ENCODE measurements around the gene PTTG1IP.
"Not testable (repeated sequence)": the region's sequence is repeated elsewhere in the genome, so short reads cannot be mapped to it uniquely, and the experiment has no call there.

PTTG1IP gene

GRCh38 chr21:44836666-44837471 lies 36.6 kb downstream of the PTTG1IP start:
- no peak overlapping the region for H3K9ac ChIP-seq (ENCODE audit: low read length in 2 of 2)
- no peak overlapping the region for H3K27ac ChIP-seq (ENCODE audit: low read length)
- H3K36me3 ChIP-seq (ENCODE audit: control insufficient read depth in 2 of 2, insufficient read depth in 2 of 2, low read length in 2 of 2), result no peaks in the 10 kb centered on the region
- peaks cover 0 to 8% of the 10 kb centered on the region in 2 donors for H3K27me3 ChIP-seq (ENCODE audit: control insufficient read depth in 1 of 2, insufficient read depth in 2 of 2, low read length in 2 of 2)
- peaks cover 3% of the 10 kb centered on the region for H3K4me1 ChIP-seq (ENCODE audit: control insufficient read depth, insufficient read depth, low read length)
- H3K9me3 ChIP-seq (ENCODE audit: control insufficient read depth in 2 of 2, low read length in 2 of 2), result no peaks in the 10 kb centered on the region
- no peak overlapping the region for H3K4me3 ChIP-seq (ENCODE audit: low read length in 2 of 2)

DNA sequence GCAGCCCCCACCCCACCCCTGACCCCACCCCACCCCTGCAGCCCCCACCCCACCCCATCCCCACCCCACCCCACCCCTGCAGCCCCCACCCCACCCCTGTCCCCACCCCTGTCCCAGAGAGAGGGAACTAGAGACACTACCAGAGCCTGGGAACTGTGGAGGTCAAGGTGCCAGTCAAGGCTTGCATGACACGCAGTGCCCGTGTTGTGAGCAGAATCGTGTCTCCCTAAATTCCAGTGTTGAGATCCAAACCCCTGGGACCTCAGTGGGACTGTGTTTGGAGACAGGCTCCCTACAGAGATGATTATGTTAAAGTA lies 37.2 kb downstream of the PTTG1IP start:
- no peak overlapping the region for H3K9ac ChIP-seq (ENCODE audit: low read length in 2 of 2)

GRCh38 chr21:44835647-44835973 lies 37.9 kb downstream of the PTTG1IP start:
- no peaks in the 10 kb centered on the region for H3K9me3 ChIP-seq (ENCODE audit: control insufficient read depth in 2 of 2, low read length in 2 of 2)
- no peak overlapping the region for H3K27ac ChIP-seq (ENCODE audit: low read length)
- no peak overlapping the region for H3K4me3 ChIP-seq (ENCODE audit: low read length in 2 of 2)

More for the DNA sequence above, 37.2 kb downstream of the PTTG1IP start:
- Histone ChIP-seq H3K4me1 (ENCODE audit: control insufficient read depth, insufficient read depth, low read length) (peaks cover 3% of the 10 kb centered on the region), H3K36me3 (ENCODE audit: control insufficient read depth in 2 of 2, insufficient read depth in 2 of 2, low read length in 2 of 2) (no peaks in the 10 kb centered on the region), H3K9me3 (ENCODE audit: control insufficient read depth in 2 of 2, low read length in 2 of 2) (no peaks in the 10 kb centered on the region), H3K27me3 (ENCODE audit: control insufficient read depth in 1 of 2, insufficient read depth in 2 of 2, low read length in 2 of 2) (peaks cover 0 to 6% of the 10 kb centered on the region in 2 donors), H3K4me3 (ENCODE audit: low read length in 2 of 2) (no peak overlapping the region), H3K27ac (ENCODE audit: low read length) (no peak overlapping the region)

DNA sequence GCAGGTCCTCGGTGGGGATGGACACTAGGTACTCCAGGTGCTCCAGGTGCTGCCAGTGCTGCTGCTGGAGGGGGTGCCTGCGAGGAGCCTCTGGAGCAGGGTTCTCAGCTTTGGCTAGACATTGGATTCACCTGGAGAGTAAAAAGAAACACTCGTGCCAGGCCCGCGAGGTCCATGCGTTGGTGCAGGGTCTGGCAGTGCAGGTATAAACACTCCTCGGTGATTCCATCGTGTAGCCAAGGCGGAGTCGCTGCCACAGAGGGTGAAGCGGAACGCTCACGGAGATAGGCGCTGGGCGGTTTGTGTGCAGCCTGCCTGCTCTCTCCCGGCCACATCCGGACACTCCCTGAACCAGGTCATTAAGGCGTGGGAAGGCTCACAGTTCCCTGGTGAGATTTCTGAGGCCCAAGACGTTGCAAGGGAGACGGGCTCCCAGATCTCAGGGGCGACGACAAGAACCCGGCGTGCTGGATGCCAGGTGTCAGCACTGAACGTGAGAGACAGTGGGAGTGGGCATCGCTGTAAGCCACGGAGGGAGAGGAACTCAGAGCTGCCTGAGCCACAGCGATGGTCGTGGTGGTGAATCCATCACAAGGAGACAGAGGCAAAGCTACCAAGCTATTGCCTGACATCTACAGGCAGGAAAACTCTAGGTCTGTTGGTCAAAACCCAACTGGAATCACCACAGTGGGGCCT lies 38.4 kb downstream of the PTTG1IP start:
- Histone ChIP-seq H3K36me3 (ENCODE audit: control insufficient read depth in 2 of 2, insufficient read depth in 2 of 2, low read length in 2 of 2) (no peaks in the 10 kb centered on the region), H3K27ac (ENCODE audit: low read length) (no peak overlapping the region), H3K9ac (ENCODE audit: low read length in 2 of 2) (no peak overlapping the region), H3K4me1 (ENCODE audit: control insufficient read depth, insufficient read depth, low read length) (peaks cover 3% of the 10 kb centered on the region), H3K9me3 (ENCODE audit: control insufficient read depth in 2 of 2, low read length in 2 of 2) (no peaks in the 10 kb centered on the region), H3K27me3 (ENCODE audit: control insufficient read depth in 1 of 2, insufficient read depth in 2 of 2, low read length in 2 of 2) (peaks cover 0 to 3% of the 10 kb centered on the region in 2 donors), H3K4me3 (ENCODE audit: low read length in 2 of 2) (no peak overlapping the region)

More at GRCh38 chr21:44835647-44835973, 37.9 kb downstream of the PTTG1IP start:
- H3K27me3 ChIP-seq (ENCODE audit: control insufficient read depth in 1 of 2, insufficient read depth in 2 of 2, low read length in 2 of 2), result peaks cover 0 to 3% of the 10 kb centered on the region in 2 donors
- H3K9ac ChIP-seq (ENCODE audit: low read length in 2 of 2), result no peak overlapping the region
- peaks cover 3% of the 10 kb centered on the region for H3K4me1 ChIP-seq (ENCODE audit: control insufficient read depth, insufficient read depth, low read length)
- H3K36me3 ChIP-seq (ENCODE audit: control insufficient read depth in 2 of 2, insufficient read depth in 2 of 2, low read length in 2 of 2), result no peaks in the 10 kb centered on the region

- H3K9me3 ChIP-seq (ENCODE audit: control insufficient read depth in 2 of 2, low read length in 2 of 2), result no peaks in the 10 kb centered on the region
- peaks cover 0 to 3% of the 10 kb centered on the region in 2 donors for H3K27me3 ChIP-seq (ENCODE audit: control insufficient read depth in 1 of 2, insufficient read depth in 2 of 2, low read length in 2 of 2)
- H3K4me3 ChIP-seq (ENCODE audit: low read length in 2 of 2), result no peak overlapping the region
- H3K36me3 ChIP-seq (ENCODE audit: control insufficient read depth in 2 of 2, insufficient read depth in 2 of 2, low read length in 2 of 2), result no peaks in the 10 kb centered on the region
- no peak overlapping the region for H3K9ac ChIP-seq (ENCODE audit: low read length in 2 of 2)
- H3K27ac ChIP-seq (ENCODE audit: low read length), result no peak overlapping the region
- peaks cover 3% of the 10 kb centered on the region for H3K4me1 ChIP-seq (ENCODE audit: control insufficient read depth, insufficient read depth, low read length)
These were observed 39.1 kb downstream of the PTTG1IP start for GRCh38 chr21:44834231-44834950.

- no peaks in the 10 kb centered on the region for H3K36me3 ChIP-seq (ENCODE audit: control insufficient read depth in 2 of 2, insufficient read depth in 2 of 2, low read length in 2 of 2)
- H3K9me3 ChIP-seq (ENCODE audit: control insufficient read depth in 2 of 2, low read length in 2 of 2), result no peaks in the 10 kb centered on the region
- H3K4me3 ChIP-seq (ENCODE audit: low read length in 2 of 2), result no peak overlapping the region
- H3K9ac ChIP-seq (ENCODE audit: low read length in 2 of 2), result no peak overlapping the region
- H3K27me3 ChIP-seq (ENCODE audit: control insufficient read depth in 1 of 2, insufficient read depth in 2 of 2, low read length in 2 of 2), result peaks cover 0 to 3% of the 10 kb centered on the region in 2 donors
- H3K4me1 ChIP-seq (ENCODE audit: control insufficient read depth, insufficient read depth, low read length), result peaks cover 3% of the 10 kb centered on the region
- no peak overlapping the region for H3K27ac ChIP-seq (ENCODE audit: low read length)
These were observed 39.8 kb downstream of the PTTG1IP start for GRCh38 chr21:44833663-44834062.

DNA sequence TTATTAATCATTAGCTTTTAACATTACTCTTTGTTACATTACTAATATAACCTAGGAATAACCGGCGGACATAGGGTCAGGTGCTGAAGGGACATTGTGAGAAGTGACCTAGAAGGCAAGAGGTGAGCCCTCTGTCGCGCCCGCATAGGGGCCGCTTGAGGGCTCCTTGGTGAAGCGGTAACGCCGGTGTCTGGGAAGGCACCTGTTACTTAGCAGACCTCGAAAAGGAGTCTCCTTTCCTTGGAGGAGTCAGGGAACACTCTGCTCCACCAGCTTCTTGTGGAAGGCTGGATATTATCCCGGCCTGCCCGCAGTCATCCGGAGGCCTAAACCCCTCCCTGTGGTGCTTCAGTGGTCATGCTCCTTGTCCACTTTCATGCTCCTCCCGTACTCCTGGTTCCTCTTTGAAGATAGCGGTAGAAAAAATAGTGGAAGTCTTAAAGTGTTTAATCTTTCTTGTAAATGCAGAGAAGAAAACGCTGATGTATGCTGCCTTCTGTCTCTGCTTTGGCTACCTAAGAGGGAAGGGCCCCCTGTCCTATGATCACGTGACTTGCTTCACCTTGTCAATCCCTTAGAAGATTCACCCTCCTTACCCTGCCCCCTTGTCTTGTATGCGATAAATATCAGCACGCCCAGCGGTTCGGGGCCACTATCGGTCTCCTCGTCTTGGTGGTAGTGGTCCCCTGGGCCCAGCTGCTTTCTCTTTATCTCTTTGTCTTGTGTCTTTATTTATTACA lies 40.8 kb downstream of the PTTG1IP start:
- H3K4me3 ChIP-seq (ENCODE audit: low read length in 2 of 2); H3K27me3 ChIP-seq (ENCODE audit: control insufficient read depth in 1 of 2, insufficient read depth in 2 of 2, low read length in 2 of 2); H3K9me3 ChIP-seq (ENCODE audit: control insufficient read depth in 2 of 2, low read length in 2 of 2); H3K9ac ChIP-seq (ENCODE audit: low read length in 2 of 2); H3K27ac ChIP-seq (ENCODE audit: low read length); H3K4me1 ChIP-seq (ENCODE audit: control insufficient read depth, insufficient read depth, low read length); H3K36me3 ChIP-seq (ENCODE audit: control insufficient read depth in 2 of 2, insufficient read depth in 2 of 2, low read length in 2 of 2): not testable (repeated sequence)

GRCh38 chr21:44831227-44831860 lies 42.1 kb downstream of the PTTG1IP start:
- H3K9ac ChIP-seq (ENCODE audit: low read length in 2 of 2), result no peak overlapping the region
- H3K4me3 ChIP-seq (ENCODE audit: low read length in 2 of 2), result no peak overlapping the region
- peaks cover 0 to 3% of the 10 kb centered on the region in 2 donors for H3K27me3 ChIP-seq (ENCODE audit: control insufficient read depth in 1 of 2, insufficient read depth in 2 of 2, low read length in 2 of 2)
- H3K9me3 ChIP-seq (ENCODE audit: control insufficient read depth in 2 of 2, low read length in 2 of 2), result peaks cover 3 to 9% of the 10 kb centered on the region in 2 donors
- H3K36me3 ChIP-seq (ENCODE audit: control insufficient read depth in 2 of 2, insufficient read depth in 2 of 2, low read length in 2 of 2), result no peaks in the 10 kb centered on the region
- no peak overlapping the region for H3K27ac ChIP-seq (ENCODE audit: low read length)
- H3K4me1 ChIP-seq (ENCODE audit: control insufficient read depth, insufficient read depth, low read length), result no peaks in the 10 kb centered on the region

- no peaks in the 10 kb centered on the region for H3K4me1 ChIP-seq (ENCODE audit: control insufficient read depth, insufficient read depth, low read length)
- H3K27me3 ChIP-seq (ENCODE audit: control insufficient read depth in 1 of 2, insufficient read depth in 2 of 2, low read length in 2 of 2), result peaks cover 0 to 3% of the 10 kb centered on the region in 2 donors
- no peak overlapping the region for H3K9ac ChIP-seq (ENCODE audit: low read length in 2 of 2)
- H3K27ac ChIP-seq (ENCODE audit: low read length), result no peak overlapping the region
- H3K4me3 ChIP-seq (ENCODE audit: low read length in 2 of 2), result no peak overlapping the region
- no peaks in the 10 kb centered on the region for H3K36me3 ChIP-seq (ENCODE audit: control insufficient read depth in 2 of 2, insufficient read depth in 2 of 2, low read length in 2 of 2)
- H3K9me3 ChIP-seq (ENCODE audit: control insufficient read depth in 2 of 2, low read length in 2 of 2), result peaks cover 3 to 9% of the 10 kb centered on the region in 2 donors
These were observed 43.9 kb downstream of the PTTG1IP start for GRCh38 chr21:44829507-44830092.
